ENCODE results near the gene SLC25A34.

SLC25A34 gene

GRCh38 chr1:15777909-15778707, 42.0 kb downstream of the SLC25A34 start:
- no peak overlapping the region for H3K4me3 ChIP-seq (ENCODE audit: low read depth, low read length)
- no peak for TF ChIP-seq CTCF (IDR thresholded peaks at IDR 0.05; ENCODE audit: low read depth, low read length)

GRCh38 chr1:15785683-15786082, 49.6 kb downstream of the SLC25A34 start:
- TF ChIP-seq CTCF (IDR thresholded peaks at IDR 0.05; ENCODE audit: low read depth, low read length), result no peak
- H3K4me3 ChIP-seq (ENCODE audit: low read depth, low read length), result no peak overlapping the region

GRCh38 chr1:15786581-15786980, 50.5 kb downstream of the SLC25A34 start:
- H3K4me3 ChIP-seq (ENCODE audit: low read depth, low read length), result no peak overlapping the region
- no peak for TF ChIP-seq CTCF (IDR thresholded peaks at IDR 0.05; ENCODE audit: low read depth, low read length)

- no peak overlapping the region for H3K4me3 ChIP-seq (ENCODE audit: low read depth, low read length)
- no peak for TF ChIP-seq CTCF (IDR thresholded peaks at IDR 0.05; ENCODE audit: low read depth, low read length)
Measured at GRCh38 chr1:15788624-15789301, 52.7 kb downstream of the SLC25A34 start.
